Measurements from ENCODE around the gene GEMIN5. TPM values are rescaled to one million over a fixed set of nuclear protein-coding genes. Genes with fewer than 3 reads are reported as not detected.

GEMIN5 gene
- total and polyA plus RNA-seq, 2 of the 4 experiments (the other 2 are of a cell fraction): 9.0 to 31.5 TPM

- Histone ChIP-seq H2AFZ (replicated peaks; ENCODE audit: low read length, poor library complexity) (peak within 1 kb of the TSS; percentile 100), H3K9me1 (ENCODE audit: insufficient read depth, low read length) (no peaks in the 10 kb centered on the region), H3K79me1 (ENCODE audit: low read depth in 1 of 2, low read length in 2 of 2) (peaks cover 4 to 27% of the 10 kb centered on the region in 2 experiments), H3K9ac (ENCODE audit: low read depth, low read length) (peak within 1 kb of the TSS; percentile 94), H2BK5ac (ENCODE audit: low read depth, low read length, poor library complexity, severe bottlenecking) (peak within 1 kb of the TSS; percentile 97), H2BK20ac (ENCODE audit: low read depth, low read length) (peak within 1 kb of the TSS; percentile 96), H2AK9ac (replicated peaks; ENCODE audit: low read depth, low read length, poor library complexity) (peak within 1 kb of the TSS; percentile 98), H3K4me3 (ENCODE audit: insufficient read depth, low read depth, low read length) (peak within 1 kb of the TSS; percentile 61), H4K91ac (ENCODE audit: insufficient read depth, low read depth, low read length) (peak within 1 kb of the TSS; percentile 100), H2BK120ac (ENCODE audit: low read depth, low read length) (peak within 1 kb of the TSS; percentile 99), H3K4me1 (ENCODE audit: control insufficient read depth, insufficient read depth, low read length) (peaks cover 1% of the 10 kb centered on the region; the same call in 1 of the 2 replicates), H3K14ac (replicated peaks; ENCODE audit: low read depth, low read length) (peak within 1 kb of the TSS; percentile 100), H3K36me3 (ENCODE audit: control insufficient read depth, insufficient read depth, low read length) (peaks cover 3% of the 10 kb centered on the region), H3K4me2 (ENCODE audit: low read depth, low read length) (peak within 1 kb of the TSS; percentile 98), H3K18ac (ENCODE audit: low read depth, low read length) (peak within 1 kb of the TSS; percentile 90), H2BK15ac (ENCODE audit: low read depth, low read length) (peak within 1 kb of the TSS; percentile 100; the same call in 2 of the 3 replicates), H3K23ac (ENCODE audit: low read depth, low read length) (peak within 1 kb of the TSS; percentile 100), H4K20me1 (ENCODE audit: insufficient read depth, low read length) (peaks cover 10% of the 10 kb centered on the region), H3K9me3 (ENCODE audit: control insufficient read depth, insufficient read depth, low read length) (no peaks in the 10 kb centered on the region), H4K5ac (ENCODE audit: low read depth, low read length) (peak within 1 kb of the TSS; percentile 91), H3K27ac (ENCODE audit: insufficient read depth, low read length) (peak within 1 kb of the TSS; percentile 94), H3K27me3 (ENCODE audit: control insufficient read depth, insufficient read depth, low read length) (no peaks in the 10 kb centered on the region), H3K4ac (ENCODE audit: low read depth, low read length) (peak within 1 kb of the TSS; percentile 99), H2AK5ac (ENCODE audit: low read depth, low read length) (peak within 1 kb of the TSS; percentile 90; the same call in 1 of the 2 replicates), H3K56ac (ENCODE audit: extremely low read depth, insufficient read depth, low read length) (peak within 1 kb of the TSS; percentile 99), H4K8ac (ENCODE audit: low read depth in 2 of 2, low read length in 2 of 2) (peak within 1 kb of the TSS; percentile 82 to 100)
- intact Hi-C loops (cut with micrococcal nuclease) (loop anchor here (5.0 kb wide), 2 partner anchors 79 to 666 kb away; partner anchors contain the start of genes GALNT10 and GEMIN5), dilution Hi-C loops (cut with HindIII; ENCODE audit: low sequenced_read_pairs, unreplicated experiment) (no loop called here), in situ Hi-C loops (cut with MboI; ENCODE audit: low sequenced_read_pairs) (no loop called here)
- BruUV-seq (replicated peaks): no TSS peak
- DNase-seq (peak; percentile 98), ATAC-seq (ENCODE audit: low read depth) (peak; percentile 82)
- ChIA-PET POLR2A (ENCODE audit: unreplicated experiment) (interaction anchor here (0.6 kb wide), 1 partner anchor 175 kb away, joined by 7 read pairs; no protein-coding TSS in a partner anchor), CTCF (no interaction called here)
- TF ChIP-seq BHLHE40 (IDR thresholded peaks at IDR 0.05; ENCODE audit: low read depth, low read length) (peak; percentile 69), RCOR1 (IDR thresholded peaks at IDR 0.05; ENCODE audit: insufficient replicate concordance, low read length) (no peak), RAD21 (IDR thresholded peaks at IDR 0.05; ENCODE audit: low read length) (no peak), MAZ (IDR thresholded peaks at IDR 0.05; ENCODE audit: borderline replicate concordance, low read depth, low read length) (peak; percentile 60; the same call in 1 of the 2 replicates), FOS (IDR thresholded peaks at IDR 0.05; ENCODE audit: low read depth, low read length) (no peak), RFX5 (IDR thresholded peaks at IDR 0.05; ENCODE audit: low read depth, low read length) (no peak), CHD1 (IDR thresholded peaks at IDR 0.05; ENCODE audit: low read depth, low read length) (0 out of 2 replicates have a peak, but pooled peaks have one; percentile 33), USF2 (IDR thresholded peaks at IDR 0.05; ENCODE audit: low read depth, low read length) (no peak), MXI1 (IDR thresholded peaks at IDR 0.05; ENCODE audit: borderline replicate concordance, low read depth, low read length) (peak; percentile 77; the same call in 1 of the 2 replicates), NFE2L2 (IDR thresholded peaks at IDR 0.05; ENCODE audit: low read depth, low read length) (no peak), POLR2A (IDR thresholded peaks at IDR 0.05; ENCODE audit: low read depth, low read length) (peak; percentile 66), CTCF (conservative IDR thresholded peaks at IDR 0.05; ENCODE audit: low read depth, low read length) (no peak), ELK1 (IDR thresholded peaks at IDR 0.05; ENCODE audit: borderline replicate concordance, low read depth, low read length) (no peak)
- WGBS, 2 experiments (ENCODE audit: extremely low coverage in 2 of 2, insufficient read length in 1 of 2): 0% methylated on average over 17 of the region's 65 CpGs; no CpG with 5 or more reads in 1 of the 2 experiments
These were observed 79.6 kb downstream of the GEMIN5 start, which contains the start of gene CNOT8 for GRCh38 chr5:154858297-154858971. Gene CNOT8 (plus strand): TSS chr5:154858627. CDS start chr5:154863279, 4,652 bp downstream.

Data from IMR-90 (cell line).